SK-N-SH treated with all-trans-retinoic acid at 6 μM for 48 hours (cell line): ENCODE results near the gene LRRC10B.

ENCODE experiments used
- BACH2 ChIP-seq: fragments of 250-450 bp; sonication (Bioruptor Pico); IDR thresholded peaks from 2 replicates; pipeline ENCODE4 v1.9.0; 2021; ENCODE audit warnings: mild to moderate bottlenecking, borderline replicate concordance
- CREB5 ChIP-seq: fragments of 250-450 bp; sonication (Bioruptor Pico); IDR thresholded peaks from 2 replicates; pipeline ENCODE4 v1.5.1; 2020; ENCODE audit warnings: low read depth, mild to moderate bottlenecking, moderate library complexity
- CSRNP3 ChIP-seq: fragments of 250-450 bp; sonication (Bioruptor Pico); IDR thresholded peaks from 2 replicates; pipeline ENCODE4 v1.5.1; 2021; ENCODE audit warnings: mild to moderate bottlenecking, moderate library complexity
- PATZ1 ChIP-seq: fragments of 250-450 bp; sonication (Bioruptor Pico); IDR thresholded peaks from 2 replicates; pipeline ENCODE4 v1.8.0; 2020; ENCODE audit warnings: mild to moderate bottlenecking, moderate library complexity, borderline replicate concordance
- RARB ChIP-seq: fragments of 250-450 bp; sonication (Bioruptor Pico); IDR thresholded peaks from 2 replicates; pipeline ENCODE4 v1.8.0; 2021; ENCODE audit warnings: mild to moderate bottlenecking, moderate library complexity
- TCF4 ChIP-seq: fragments of 250-450 bp; sonication (Bioruptor Pico); IDR thresholded peaks from 2 replicates; pipeline ENCODE4 v1.8.0; 2021; ENCODE audit warnings: mild to moderate bottlenecking, moderate library complexity, borderline replicate concordance
- ZFP30 ChIP-seq: fragments of 450-650 bp; formaldehyde crosslinking; IDR thresholded peaks from 2 replicates; pipeline ENCODE4 v1.5.0; 2022; ENCODE audit warnings: mild to moderate bottlenecking, moderate library complexity
- ZNF8 ChIP-seq: fragments of 450-650 bp; formaldehyde crosslinking; IDR thresholded peaks from 2 replicates; pipeline ENCODE4 v1.5.0; 2020; ENCODE audit warnings: mild to moderate bottlenecking, moderate library complexity

- TF ChIP-seq ZFP30 (CRISPR knock-in tag) (no peak), CSRNP3 (no peak), RARB (CRISPR knock-in tag) (no peak), BACH2 (CRISPR knock-in tag) (no peak), ZNF8 (no peak), PATZ1 (CRISPR knock-in tag) (no peak), TCF4 (no peak), CREB5 (no peak)
Measured at GRCh38 chr11:61510166-61510919, 1.8 kb downstream of the LRRC10B start.
